K562 (cell line): ENCODE data around the gene FAM149B1. TPM values are rescaled to one million over a fixed set of nuclear protein-coding genes. Genes with fewer than 3 reads are reported as not detected.

Experiments used
- ATAC-seq: fragments of 200-7000 bp; cut with Tn5 transposase; 3 replicates; pipeline ENCODE4 v1.9.1; 2020; ENCODE audit warnings: moderate library complexity
- BruUV-seq: library from RNA; stranded (reverse); fragments of 400-500 nt; replicated peaks from 2 replicates; lab custom pipeline; 2021; lab: Mats Ljungman, UMichigan
- CTCF ChIA-PET: fragments of 300-600 bp; formaldehyde crosslinking; extraction: SDS; loops from one replicate; lab custom pipeline; 2021; ENCODE audit warnings: low intra/inter-chr PET ratio; lab: Yijun Ruan, JAX
- POLR2A ChIA-PET: fragments of 300-600, 350-650 bp; sonication (Branson Sonifier 250); formaldehyde crosslinking; extraction: SDS; loops from one replicate; lab custom pipeline; 2021; ENCODE audit warnings: antibody characterized with exemption, inconsistent platforms; lab: Yijun Ruan, JAX
- DNase-seq, 4 experiments: peaks; one replicate each; pipeline versions ENCODE4 v3.0.0 to v3.0.0-alpha.2; 2011 to 2018; ENCODE audit warnings: low spot score in 3 of 4, mixed read lengths in 3 of 4; ENCODE audit errors: extremely low read depth in 1 of 4
- FAIRE-seq: peaks from 2 replicates; lab custom pipeline; 2011; peaks lifted over from hg19 to GRCh38; lab: Jason Lieb, UNC
- H2AFZ ChIP-seq: 2 replicates; pipeline ENCODE4 v1.6.0; 2011; ENCODE audit warnings: low read depth, low read length, control low read depth, inconsistent platforms
- H3K27ac ChIP-seq: fragments of 200-600 bp; 3 replicates; pipeline ENCODE4 v1.8.0; 2011; ENCODE audit warnings: low read depth, mild to moderate bottlenecking, control low read depth, inconsistent platforms, low read length, moderate library complexity, mixed read lengths; ENCODE audit errors: extremely low read depth
- H3K27me3 ChIP-seq, 2 experiments: fragments of 300-600 bp in 1 of 2; 2 replicates in 1 of 2; 3 replicates in 1 of 2; pipeline versions ENCODE4 v1.6.0 to v1.8.0; 2011; ENCODE audit warnings: inconsistent platforms in 2 of 2, low read length in 2 of 2, mild to moderate bottlenecking in 1 of 2, mixed read lengths in 1 of 2, moderate library complexity in 1 of 2; ENCODE audit not compliant: control insufficient read depth in 2 of 2, insufficient read depth in 2 of 2
- H3K36me3 ChIP-seq: fragments of 300-600 bp; 3 replicates; pipeline ENCODE4 v1.8.0; 2011; ENCODE audit warnings: mild to moderate bottlenecking, low read length, inconsistent platforms; ENCODE audit not compliant: control insufficient read depth, insufficient read depth
- H3K4me1 ChIP-seq, 2 experiments: fragments of 200-600 bp in 1 of 2; replicated peaks in 1 of 2; 2 replicates in 1 of 2; 3 replicates in 1 of 2; pipeline versions ENCODE4 v1.5.1 to v1.8.0; 2011; ENCODE audit warnings: inconsistent platforms in 2 of 2, low read length in 2 of 2, mild to moderate bottlenecking in 1 of 2, mixed read lengths in 1 of 2, moderate library complexity in 1 of 2; ENCODE audit not compliant: control insufficient read depth in 2 of 2, insufficient read depth in 2 of 2
- H3K4me2 ChIP-seq: 2 replicates; pipeline ENCODE4 v1.6.1; 2011; ENCODE audit warnings: low read length, control low read depth, inconsistent platforms, mixed read lengths; ENCODE audit not compliant: insufficient read depth
- H3K4me3 ChIP-seq: fragments of 200-600 bp; sonication (generic), shearing (Covaris generic); 2 replicates; pipeline ENCODE4 v1.5.1; 2016; ENCODE audit warnings: control low read depth, inconsistent platforms
- H3K79me2 ChIP-seq: fragments of 200-600 bp; 3 replicates; pipeline ENCODE4 v1.8.0; 2011; ENCODE audit warnings: low read length, inconsistent platforms; ENCODE audit not compliant: control insufficient read depth, insufficient read depth
- H3K9ac ChIP-seq, 2 experiments: 2 replicates each; pipeline versions ENCODE4 v1.6.0 to v1.6.1; 2011; ENCODE audit warnings: low read depth in 2 of 2, low read length in 2 of 2, control low read depth in 1 of 2, inconsistent platforms in 1 of 2, mild to moderate bottlenecking in 1 of 2, mixed read lengths in 1 of 2; ENCODE audit not compliant: insufficient read depth in 1 of 2
- H3K9me1 ChIP-seq: one replicate; pipeline ENCODE4 v1.6.0; 2011; ENCODE audit warnings: inconsistent platforms, mild to moderate bottlenecking, low read length, moderate library complexity; ENCODE audit not compliant: control insufficient read depth, insufficient read depth
- H3K9me3 ChIP-seq: replicated peaks from 2 replicates; pipeline ENCODE4 v1.5.1; 2011; ENCODE audit warnings: low read depth, low read length, inconsistent platforms; ENCODE audit not compliant: control insufficient read depth, insufficient read depth
- H4K20me1 ChIP-seq: replicated peaks from 2 replicates; pipeline ENCODE4 v1.6.1; 2011; ENCODE audit warnings: low read length, inconsistent platforms, mixed read lengths; ENCODE audit not compliant: control insufficient read depth, insufficient read depth
- E4F1 ChIP-seq: fragments of 250-450 bp; sonication (Bioruptor Pico); IDR thresholded peaks from 2 replicates; pipeline ENCODE4 v1.5.0; 2021; ENCODE audit warnings: mild to moderate bottlenecking, borderline replicate concordance
- HNRNPL ChIP-seq: fragments of 200-400 bp; formaldehyde crosslinking; IDR thresholded peaks from 2 replicates; pipeline ENCODE4 v1.6.1; 2017; ENCODE audit warnings: low read depth, mild to moderate bottlenecking, low read length
- POLR2H ChIP-seq: IDR thresholded peaks from 2 replicates; pipeline ENCODE4 v1.6.1; 2016; ENCODE audit warnings: missing genetic modification characterization, low read depth, mild to moderate bottlenecking, control low read depth, missing compliant biosample characterization, moderate library complexity
- ZSCAN32 ChIP-seq: fragments of 450-650 bp; formaldehyde crosslinking; IDR thresholded peaks from 2 replicates; pipeline ENCODE4 v1.4.0; 2020; ENCODE audit warnings: mild to moderate bottlenecking, moderate library complexity
- WGBS: fragments of 100-300 bp; shearing (Covaris generic); methylation state at CpG from one replicate; pipeline ENCODE4 v1.1.6; 2016; ENCODE audit warnings: low coverage, mixed read lengths; ENCODE audit not compliant: insufficient coverage; ENCODE audit errors: missing lambda C conversion rate; 5-methylcytosine and 5-hydroxymethylcytosine counted together
- in situ Hi-C: fragments of 300-500 bp; cut with MboI; formaldehyde crosslinking; loops from 4 replicates; pipeline ENCODE4 v1.15.0; 2018; ENCODE audit warnings: inconsistent platforms, mixed read lengths
- intact Hi-C: fragments of 100-400 bp; cut with micrococcal nuclease; formaldehyde crosslinking; loops from 2 replicates; pipeline ENCODE4 v1.14.2; 2022
- polyA plus RNA-seq, 8 experiments: library from polyadenylated mRNA; depleted of rRNA in 4 of 8; stranded (reverse) in 5 of 8; unstranded in 3 of 8; fragments of >200 nt; fragmentation: Nextera tagmentation in 2 of 8; fragmentation: Illumina TruSeq in 1 of 8; extraction: Ambion mirVana in 2 of 8; extraction: Trizol in 1 of 8; gene quantifications; 2 replicates each; pipeline versions ENCODE4 v1.2.1 to v1.2.3, GENCODE V29; 2011 to 2014; ENCODE audit warnings: inconsistent platforms in 1 of 8, missing spikeins in 1 of 8
- total RNA-seq, 7 experiments: library from RNA; depleted of rRNA in 6 of 7; stranded (reverse); fragments of >200 nt in 6 of 7; fragmentation: Illumina TruSeq in 2 of 7; extraction: Trizol in 2 of 7; gene quantifications; 2 replicates each; pipeline versions ENCODE4 v1.2.1 to v1.2.3, GENCODE V29; 2011 to 2021; ENCODE audit warnings: low replicate concordance in 1 of 7
- TF ChIP-seq, protein P1 (sequence below), 2 experiments: fragments of 450-650 bp in 1 of 2; sonication (generic) in 1 of 2; formaldehyde crosslinking in 1 of 2; IDR thresholded peaks; 2 replicates each; pipeline versions ENCODE4 v1.7.1 to v1.9.0; 2016 to 2022; ENCODE audit warnings: inconsistent platforms in 1 of 2, mild to moderate bottlenecking in 1 of 2, missing genetic modification reagents in 1 of 2

FAM149B1 gene
- total and polyA plus RNA-seq, 9 of the 15 experiments (the other 6 are each of a cell fraction or from before 2014, with no cell fraction given) = 4.2 to 18.5 (median 9.3) TPM

- peaks cover 13% of the 10 kb centered on the region for H3K79me2 ChIP-seq
- H3K36me3 ChIP-seq = peaks cover 70% of the 10 kb centered on the region
- in situ Hi-C loops (no loop called here), intact Hi-C loops (no loop called here)
- H3K9me3 ChIP-seq = no peaks in the 10 kb centered on the region
- H4K20me1 ChIP-seq = peaks cover 3% of the 10 kb centered on the region
- BruUV-seq = no TSS peak
- 83% methylated on average over 7 of the region's 7 CpGs for WGBS
- ATAC-seq (no peak), FAIRE-seq (no peak), DNase-seq (no peak)
- no peak overlapping the region for H3K27ac ChIP-seq
- no peak overlapping the region for H3K4me2 ChIP-seq
- H3K9ac ChIP-seq = no peak overlapping the region
- H3K27me3 ChIP-seq = no peaks in the 10 kb centered on the region
- no peak overlapping the region for H2AFZ ChIP-seq
- H3K9me1 ChIP-seq = no peaks in the 10 kb centered on the region
- no peak overlapping the region for H3K4me3 ChIP-seq
- CTCF ChIA-PET = interaction anchor here (0.7 kb wide), 1 partner anchor 16 kb away, joined by 3 read pairs; no protein-coding TSS in a partner anchor
- POLR2A ChIA-PET = interaction anchor here (0.6 to 6.3 kb wide), 12 partner anchors 9 to 911 kb away, joined by 3 to 66 read pairs (median 3); partner anchors contain the start of genes DNAJC9 and MRPS16
- H3K4me1 ChIP-seq = no peaks in the 10 kb centered on the region
- TF ChIP-seq HNRNPL (no peak), POLR2H (no peak), ZSCAN32 (CRISPR knock-in tag) (no peak), E4F1 (CRISPR knock-in tag) (no peak)
- TF ChIP-seq, protein P1, sequence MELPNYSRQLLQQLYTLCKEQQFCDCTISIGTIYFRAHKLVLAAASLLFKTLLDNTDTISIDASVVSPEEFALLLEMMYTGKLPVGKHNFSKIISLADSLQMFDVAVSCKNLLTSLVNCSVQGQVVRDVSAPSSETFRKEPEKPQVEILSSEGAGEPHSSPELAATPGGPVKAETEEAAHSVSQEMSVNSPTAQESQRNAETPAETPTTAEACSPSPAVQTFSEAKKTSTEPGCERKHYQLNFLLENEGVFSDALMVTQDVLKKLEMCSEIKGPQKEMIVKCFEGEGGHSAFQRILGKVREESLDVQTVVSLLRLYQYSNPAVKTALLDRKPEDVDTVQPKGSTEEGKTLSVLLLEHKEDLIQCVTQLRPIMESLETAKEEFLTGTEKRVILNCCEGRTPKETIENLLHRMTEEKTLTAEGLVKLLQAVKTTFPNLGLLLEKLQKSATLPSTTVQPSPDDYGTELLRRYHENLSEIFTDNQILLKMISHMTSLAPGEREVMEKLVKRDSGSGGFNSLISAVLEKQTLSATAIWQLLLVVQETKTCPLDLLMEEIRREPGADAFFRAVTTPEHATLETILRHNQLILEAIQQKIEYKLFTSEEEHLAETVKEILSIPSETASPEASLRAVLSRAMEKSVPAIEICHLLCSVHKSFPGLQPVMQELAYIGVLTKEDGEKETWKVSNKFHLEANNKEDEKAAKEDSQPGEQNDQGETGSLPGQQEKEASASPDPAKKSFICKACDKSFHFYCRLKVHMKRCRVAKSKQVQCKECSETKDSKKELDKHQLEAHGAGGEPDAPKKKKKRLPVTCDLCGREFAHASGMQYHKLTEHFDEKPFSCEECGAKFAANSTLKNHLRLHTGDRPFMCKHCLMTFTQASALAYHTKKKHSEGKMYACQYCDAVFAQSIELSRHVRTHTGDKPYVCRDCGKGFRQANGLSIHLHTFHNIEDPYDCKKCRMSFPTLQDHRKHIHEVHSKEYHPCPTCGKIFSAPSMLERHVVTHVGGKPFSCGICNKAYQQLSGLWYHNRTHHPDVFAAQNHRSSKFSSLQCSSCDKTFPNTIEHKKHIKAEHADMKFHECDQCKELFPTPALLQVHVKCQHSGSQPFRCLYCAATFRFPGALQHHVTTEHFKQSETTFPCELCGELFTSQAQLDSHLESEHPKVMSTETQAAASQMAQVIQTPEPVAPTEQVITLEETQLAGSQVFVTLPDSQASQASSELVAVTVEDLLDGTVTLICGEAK (IDR thresholded peaks at IDR 0.05) = no peak
- TF ChIP-seq, protein P1 (CRISPR knock-in tag; IDR thresholded peaks at IDR 0.05) = no peak
Measured at GRCh38 chr10:73234695-73235094, 66.8 kb downstream of the FAM149B1 start.
